Body of pancreas (tissue), 4 donors: ENCODE results near the gene SEMA6B. TPM values are rescaled to one million over a fixed set of nuclear protein-coding genes. Genes with fewer than 3 reads are reported as not detected.

ENCODE experiments used
- ATAC-seq: fragments of 150-250 bp; one replicate; pipeline ENCODE4 v1.9.1; 2016
- DNase-seq, 4 donors: peaks; one replicate each; pipeline ENCODE4 v3.0.0-alpha.2; 2019
- H3K27ac ChIP-seq, 4 donors: fragments of 200-600 bp; sonication (generic); 1 replicate in 3 of 4; 2 replicates in 1 of 4; pipeline versions ENCODE4 v1.5.1 to v1.6.1; 2016 to 2019; ENCODE audit warnings: mild to moderate bottlenecking in 1 of 4, mixed read lengths in 1 of 4, moderate library complexity in 1 of 4
- H3K27me3 ChIP-seq, 2 donors: fragments of 200-600 bp; sonication (generic); one replicate each; pipeline ENCODE4 v1.6.0; 2016; ENCODE audit warnings: mild to moderate bottlenecking in 1 of 2
- H3K36me3 ChIP-seq, 2 donors: fragments of 200-600 bp; sonication (generic); replicated peaks in 1 of 2; 2 replicates each; pipeline ENCODE4 v1.5.1; 2016; ENCODE audit warnings: low read depth in 2 of 2; ENCODE audit not compliant: insufficient read depth in 1 of 2
- H3K4me1 ChIP-seq: fragments of 200-600 bp; sonication (generic); one replicate; pipeline ENCODE4 v1.6.0; 2016
- H3K4me3 ChIP-seq, 2 donors: fragments of 200-600 bp; sonication (generic); 1 replicate in 1 of 2; 2 replicates in 1 of 2; pipeline ENCODE4 v1.5.1; 2016 to 2019
- H3K9me3 ChIP-seq, 3 donors: fragments of 200-600 bp; sonication (generic); 1 replicate in 2 of 3; 2 replicates in 1 of 3; pipeline ENCODE4 v1.5.1; 2016
- POLR2A ChIP-seq, 3 donors: fragments of 450-650 bp; IDR thresholded peaks; one replicate each; pipeline ENCODE4 v1.6.1; 2016; ENCODE audit warnings: antibody characterized with exemption in 3 of 3, mild to moderate bottlenecking in 2 of 3
- WGBS, 2 donors: methylation state at CpG; one replicate each; pipeline ENCODE4 v1.1.5; 2017; 5-methylcytosine and 5-hydroxymethylcytosine counted together
- intact Hi-C: fragments of 100-400 bp; cut with DNase I; formaldehyde crosslinking; loops from one replicate; pipeline ENCODE4 v1.15.1; 2023
- total RNA-seq, 2 donors: library from RNA; depleted of rRNA; stranded (reverse); fragments of >200 nt; gene quantifications; one replicate each; pipeline ENCODE4 v1.1.0, GENCODE V29; 2016
- TF ChIP-seq, protein P1 (sequence below), 7 experiments: fragments of 450-650 bp in 4 of 7; fragments of 200-600 bp in 3 of 7; sonication (generic) in 3 of 7; IDR thresholded peaks; one replicate each; pipeline ENCODE4 v1.5.1; 2016 to 2019; ENCODE audit warnings: antibody characterized with exemption in 7 of 7

SEMA6B gene
- total RNA-seq, 2 donors from 2014 or later: 6.0 to 11.5 TPM

DNA sequence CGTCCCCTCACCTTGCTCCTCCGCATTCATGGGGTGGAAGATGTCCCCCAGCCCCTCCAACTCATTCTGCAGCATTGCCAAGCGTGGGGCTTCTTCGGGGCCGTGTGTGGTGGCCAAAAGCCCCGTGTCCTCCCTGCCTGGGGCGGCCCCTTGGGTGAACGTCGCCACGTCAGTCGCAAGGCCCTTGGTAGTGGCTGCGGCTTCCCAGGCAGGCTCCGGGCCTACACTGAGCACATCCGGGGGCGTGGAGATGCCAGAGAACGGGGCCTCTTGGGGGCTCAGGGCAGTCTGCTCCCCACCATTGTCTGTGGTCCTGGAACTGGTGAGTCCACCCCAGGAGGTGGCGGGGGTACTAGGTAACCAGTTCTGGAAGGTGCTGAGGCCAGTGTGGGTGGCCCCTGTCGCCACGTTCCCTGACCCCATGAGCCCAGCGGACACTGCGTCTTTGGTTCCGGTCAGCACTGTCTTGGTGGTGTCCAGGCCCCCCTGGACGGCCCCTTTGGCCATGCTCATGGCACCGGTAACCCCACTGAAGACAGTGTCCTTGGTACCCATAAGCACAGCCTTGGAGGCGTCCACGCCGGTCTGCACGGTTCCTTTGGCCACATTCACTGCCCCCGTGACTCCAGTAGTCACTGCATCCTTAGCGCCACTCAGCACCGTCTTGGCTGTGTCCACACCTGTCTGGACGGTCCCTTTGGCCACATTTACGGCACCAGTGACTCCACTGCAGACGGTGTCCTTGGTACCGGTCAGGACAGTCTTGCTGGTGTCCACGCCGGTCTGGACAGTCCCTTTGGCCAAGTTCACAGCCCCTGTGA lies 48.8 kb downstream of the SEMA6B start:
- H3K36me3 ChIP-seq: no peaks in the 10 kb centered on the region
- no peaks in the 10 kb centered on the region for H3K27me3 ChIP-seq
- H3K4me3 ChIP-seq: no peak overlapping the region
- WGBS, 2 donors: 89 to 96% methylated on average over 11 to 36 of the region's 37 CpGs
- ATAC-seq: no peak
- no peak overlapping the region for H3K27ac ChIP-seq
- H3K4me1 ChIP-seq: no peaks in the 10 kb centered on the region
- DNase-seq: no peak
- intact Hi-C loops: no loop called here
- no peaks in the 10 kb centered on the region for H3K9me3 ChIP-seq
- TF ChIP-seq, protein P1, sequence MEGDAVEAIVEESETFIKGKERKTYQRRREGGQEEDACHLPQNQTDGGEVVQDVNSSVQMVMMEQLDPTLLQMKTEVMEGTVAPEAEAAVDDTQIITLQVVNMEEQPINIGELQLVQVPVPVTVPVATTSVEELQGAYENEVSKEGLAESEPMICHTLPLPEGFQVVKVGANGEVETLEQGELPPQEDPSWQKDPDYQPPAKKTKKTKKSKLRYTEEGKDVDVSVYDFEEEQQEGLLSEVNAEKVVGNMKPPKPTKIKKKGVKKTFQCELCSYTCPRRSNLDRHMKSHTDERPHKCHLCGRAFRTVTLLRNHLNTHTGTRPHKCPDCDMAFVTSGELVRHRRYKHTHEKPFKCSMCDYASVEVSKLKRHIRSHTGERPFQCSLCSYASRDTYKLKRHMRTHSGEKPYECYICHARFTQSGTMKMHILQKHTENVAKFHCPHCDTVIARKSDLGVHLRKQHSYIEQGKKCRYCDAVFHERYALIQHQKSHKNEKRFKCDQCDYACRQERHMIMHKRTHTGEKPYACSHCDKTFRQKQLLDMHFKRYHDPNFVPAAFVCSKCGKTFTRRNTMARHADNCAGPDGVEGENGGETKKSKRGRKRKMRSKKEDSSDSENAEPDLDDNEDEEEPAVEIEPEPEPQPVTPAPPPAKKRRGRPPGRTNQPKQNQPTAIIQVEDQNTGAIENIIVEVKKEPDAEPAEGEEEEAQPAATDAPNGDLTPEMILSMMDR (IDR thresholded peaks at IDR 0.05): no peak
- no peak for TF ChIP-seq POLR2A (IDR thresholded peaks at IDR 0.05)

GRCh38 chr19:4508698-4509097 lies 50.8 kb downstream of the SEMA6B start:
- DNase-seq: no peak
- Histone ChIP-seq H3K27ac (no peak overlapping the region), H3K9me3 (no peaks in the 10 kb centered on the region), H3K4me1 (no peaks in the 10 kb centered on the region), H3K27me3 (no peaks in the 10 kb centered on the region), H3K4me3 (no peak overlapping the region), H3K36me3 (no peaks in the 10 kb centered on the region)
- ATAC-seq: no peak
- TF ChIP-seq, protein P1 (IDR thresholded peaks at IDR 0.05): no peak
- no peak for TF ChIP-seq POLR2A (IDR thresholded peaks at IDR 0.05)
- intact Hi-C loops: no loop called here
- 83 to 93% methylated on average over 1 to 21 of the region's 21 CpGs for whole genome bisulfite sequencing, 2 donors

- Histone ChIP-seq H3K4me3 (no peak overlapping the region), H3K27ac (no peak overlapping the region), H3K36me3 (no peaks in the 10 kb centered on the region), H3K4me1 (no peaks in the 10 kb centered on the region), H3K27me3 (no peaks in the 10 kb centered on the region), H3K9me3 (no peaks in the 10 kb centered on the region)
- DNase-seq (no peak), ATAC-seq (no peak)
- TF ChIP-seq POLR2A (IDR thresholded peaks at IDR 0.05): no peak
- TF ChIP-seq, protein P1 (IDR thresholded peaks at IDR 0.05): no peak
- intact Hi-C loops: no loop called here
- 80 to 84% methylated on average over 11 to 16 of the region's 17 CpGs for WGBS, 2 donors
These were observed 51.7 kb downstream of the SEMA6B start for GRCh38 chr19:4507804-4508203.

- no peaks in the 10 kb centered on the region for H3K9me3 ChIP-seq
- no peaks in the 10 kb centered on the region for H3K4me1 ChIP-seq
- H3K27ac ChIP-seq: no peak overlapping the region
- TF ChIP-seq, protein P1 (IDR thresholded peaks at IDR 0.05): no peak
- no peak for TF ChIP-seq POLR2A (IDR thresholded peaks at IDR 0.05)
- intact Hi-C loops: no loop called here
- H3K36me3 ChIP-seq: no peaks in the 10 kb centered on the region
- DNase-seq (no peak), ATAC-seq (no peak)
- H3K27me3 ChIP-seq: no peaks in the 10 kb centered on the region
- no peak overlapping the region for H3K4me3 ChIP-seq
- WGBS, 2 donors: 87 to 97% methylated on average over 12 of the region's 12 CpGs
These were observed 52.4 kb downstream of the SEMA6B start for GRCh38 chr19:4507150-4507452.
